DOHH2 (cell line): ENCODE data around the gene CAPN3.

ENCODE experiments used
- H3F3A ChIP-seq: fragments of 200-600 bp; sonication (generic), shearing (Covaris generic); 2 replicates; pipeline ENCODE4 v1.6.0; 2016; ENCODE audit warnings: antibody characterized with exemption, mild to moderate bottlenecking; ENCODE audit not compliant: control insufficient read depth, insufficient read depth
- H3K27ac ChIP-seq: fragments of 200-600 bp; sonication (generic); 2 replicates; pipeline ENCODE4 v1.5.1; 2014; ENCODE audit warnings: low read depth, mild to moderate bottlenecking, low read length, moderate library complexity
- H3K27me3 ChIP-seq: fragments of 200-600 bp; sonication (generic); 2 replicates; pipeline ENCODE4 v1.6.1; 2014; ENCODE audit warnings: mild to moderate bottlenecking, low read length, mixed read lengths; ENCODE audit not compliant: control insufficient read depth
- H3K36me3 ChIP-seq: fragments of 200-600 bp; sonication (generic); 2 replicates; pipeline ENCODE4 v1.6.1; 2014; ENCODE audit warnings: mild to moderate bottlenecking, low read length, moderate library complexity, mixed read lengths; ENCODE audit not compliant: control insufficient read depth
- H3K4me1 ChIP-seq: fragments of 200-600 bp; sonication (generic); 2 replicates; pipeline ENCODE4 v1.6.1; 2014; ENCODE audit warnings: mild to moderate bottlenecking, low read length, mixed read lengths; ENCODE audit not compliant: control insufficient read depth
- H3K4me2 ChIP-seq: fragments of 200-600 bp; sonication (generic); 2 replicates; pipeline ENCODE4 v1.6.0; 2014; ENCODE audit warnings: mild to moderate bottlenecking, low read length, moderate library complexity
- H3K4me3 ChIP-seq: fragments of 200-600 bp; sonication (generic); 2 replicates; pipeline ENCODE4 v1.5.1; 2014; ENCODE audit warnings: mild to moderate bottlenecking, low read length, mixed read lengths
- H3K79me2 ChIP-seq: fragments of 200-600 bp; sonication (generic); 2 replicates; pipeline ENCODE4 v1.6.1; 2014; ENCODE audit warnings: mild to moderate bottlenecking, low read length, mixed read lengths; ENCODE audit not compliant: control insufficient read depth
- H3K9me2 ChIP-seq: fragments of 200-600 bp; sonication (generic); replicated peaks from 2 replicates; pipeline ENCODE4 v1.6.1; 2014; ENCODE audit warnings: mild to moderate bottlenecking, low read length, mixed read lengths; ENCODE audit not compliant: control insufficient read depth
- H3K9me3 ChIP-seq: fragments of 200-600 bp; sonication (generic); 2 replicates; pipeline ENCODE4 v1.6.1; 2014; ENCODE audit warnings: antibody characterized with exemption, low read length, mixed read lengths; ENCODE audit not compliant: control insufficient read depth, insufficient read depth
- H4K20me1 ChIP-seq: fragments of 200-600 bp; sonication (generic); 2 replicates; pipeline ENCODE4 v1.6.0; 2014; ENCODE audit warnings: low read depth, mild to moderate bottlenecking, antibody characterized with exemption, low read length, moderate library complexity; ENCODE audit not compliant: control insufficient read depth, insufficient read depth
- CTCF ChIP-seq: fragments of 200-600 bp; sonication (generic); IDR thresholded peaks from one replicate; pipeline ENCODE4 v1.5.1; 2014; ENCODE audit warnings: antibody characterized with exemption, mild to moderate bottlenecking, low read depth, low read length; ENCODE audit not compliant: poor library complexity, severe bottlenecking
- EZH2phosphoT487 ChIP-seq: fragments of 200-600 bp; sonication (generic); IDR thresholded peaks from 2 replicates; pipeline ENCODE4 v1.6.1; 2017; ENCODE audit warnings: borderline replicate concordance, mild to moderate bottlenecking, antibody characterized with exemption, low read length, moderate library complexity, mixed read lengths

The CAPN3 gene

DNA sequence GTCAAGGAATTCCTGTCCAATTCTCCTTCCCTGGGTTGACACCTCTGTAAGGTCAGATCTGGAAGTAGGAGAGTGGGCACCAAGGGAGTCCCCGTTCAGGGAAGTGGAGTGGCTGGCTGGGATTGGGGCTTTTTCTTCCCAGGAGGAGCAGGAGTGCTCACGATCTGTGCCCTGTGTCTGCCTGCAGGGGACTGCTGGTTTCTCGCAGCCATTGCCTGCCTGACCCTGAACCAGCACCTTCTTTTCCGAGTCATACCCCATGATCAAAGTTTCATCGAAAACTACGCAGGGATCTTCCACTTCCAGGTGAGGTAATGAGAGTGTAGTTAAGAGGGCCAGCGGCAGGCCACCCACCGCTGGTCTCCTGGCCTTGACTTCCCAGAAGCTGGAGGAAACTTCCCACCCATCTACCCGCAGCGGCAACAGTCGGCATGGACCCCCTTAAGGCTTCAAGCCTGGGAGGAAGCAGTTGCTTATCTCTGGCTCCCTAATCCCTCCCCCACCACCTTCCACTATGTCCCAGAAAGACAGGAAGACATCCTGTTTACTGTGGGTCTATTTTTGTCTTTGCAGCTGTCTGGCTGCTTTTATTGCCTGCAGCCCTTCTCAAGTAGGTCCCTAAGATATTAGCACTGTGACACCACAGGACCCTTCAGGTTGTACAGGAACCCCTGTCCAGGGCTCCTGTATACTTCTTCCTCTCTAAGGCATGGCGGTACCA lies 26.8 kb downstream of the CAPN3 start:
- Histone ChIP-seq H3K4me2 (peak overlapping the region; percentile 50), H3K4me1 (peaks cover 27% of the 10 kb centered on the region), H3K36me3 (no peaks in the 10 kb centered on the region), H3K4me3 (peak overlapping the region; percentile 28), H3K79me2 (no peaks in the 10 kb centered on the region), H3K9me3 (no peaks in the 10 kb centered on the region), H4K20me1 (no peaks in the 10 kb centered on the region), H3K27me3 (no peaks in the 10 kb centered on the region), H3K9me2 (no peaks in the 10 kb centered on the region), H3F3A (no peaks in the 10 kb centered on the region), H3K27ac (no peak overlapping the region)
- TF ChIP-seq CTCF (no peak), EZH2phosphoT487 (no peak)

- peak overlapping the region; percentile 23 for H3K4me2 ChIP-seq
These were observed 28.3 kb downstream of the CAPN3 start for GRCh38 chr15:42387603-42388002.

DNA sequence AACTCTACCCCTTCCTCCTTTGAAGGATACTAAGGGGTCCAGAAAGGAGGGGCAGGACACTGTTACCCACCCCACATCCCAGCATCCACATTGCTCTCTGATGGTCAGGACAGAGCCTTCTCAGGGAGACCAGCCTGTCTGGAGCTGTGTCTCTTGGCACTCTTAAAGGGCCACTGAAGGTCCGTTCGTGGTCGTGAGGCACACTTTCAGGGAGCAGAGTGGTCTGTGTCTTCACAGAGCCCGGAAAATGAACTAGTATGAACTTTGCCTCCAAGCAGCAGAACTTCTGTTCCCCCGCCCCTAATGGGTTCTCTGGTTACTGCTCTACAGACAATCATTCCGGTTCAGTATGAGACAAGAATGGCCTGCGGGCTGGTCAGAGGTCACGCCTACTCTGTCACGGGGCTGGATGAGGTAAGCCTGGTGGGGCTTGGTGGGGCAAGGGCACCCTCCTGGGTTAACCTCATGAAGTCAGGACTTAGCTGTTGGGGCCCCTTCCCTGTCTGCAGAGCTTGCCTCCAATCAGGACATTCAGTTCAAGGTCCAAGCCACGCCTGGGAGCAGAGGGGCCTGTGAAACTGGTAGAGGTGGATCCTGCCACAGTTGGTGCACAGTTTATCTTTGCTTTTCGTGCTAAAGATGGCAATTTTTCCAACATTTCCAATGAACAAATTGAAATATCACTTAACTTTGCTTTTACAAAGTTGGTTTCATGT lies 33.2 kb downstream of the CAPN3 start:
- TF ChIP-seq EZH2phosphoT487 (no peak), CTCF (no peak)

More at GRCh38 chr15:42387603-42388002, 28.3 kb downstream of the CAPN3 start:
- Histone ChIP-seq H3K4me3 (no peak overlapping the region), H3K36me3 (no peaks in the 10 kb centered on the region), H3K79me2 (no peaks in the 10 kb centered on the region), H3K27ac (no peak overlapping the region), H3F3A (no peaks in the 10 kb centered on the region), H3K27me3 (no peaks in the 10 kb centered on the region), H3K4me1 (peaks cover 29% of the 10 kb centered on the region), H3K9me2 (no peaks in the 10 kb centered on the region), H3K9me3 (no peaks in the 10 kb centered on the region), H4K20me1 (no peaks in the 10 kb centered on the region)
- TF ChIP-seq EZH2phosphoT487 (no peak), CTCF (no peak)

More for the DNA sequence above, 33.2 kb downstream of the CAPN3 start:
- Histone ChIP-seq H3K79me2 (no peaks in the 10 kb centered on the region), H3K27me3 (no peaks in the 10 kb centered on the region), H3K9me2 (no peaks in the 10 kb centered on the region), H3K36me3 (no peaks in the 10 kb centered on the region), H4K20me1 (no peaks in the 10 kb centered on the region), H3K9me3 (no peaks in the 10 kb centered on the region), H3K4me3 (no peak overlapping the region), H3K4me2 (no peak overlapping the region), H3F3A (no peaks in the 10 kb centered on the region), H3K4me1 (peaks cover 15% of the 10 kb centered on the region), H3K27ac (no peak overlapping the region)
